SK-N-SH treated with all-trans-retinoic acid at 6 μM for 48 hours (cell line): ENCODE data around the gene PARP11.

Experiments used
- ATAC-seq: fragments of 200-7000 bp; cut with Tn5 transposase; 3 replicates; pipeline ENCODE4 v1.9.1; 2020; ENCODE audit warnings: mild to moderate bottlenecking, moderate library complexity
- ARNTL ChIP-seq: fragments of 450-650 bp; formaldehyde crosslinking; IDR thresholded peaks from 2 replicates; pipeline ENCODE4 v1.5.0; 2020; ENCODE audit warnings: low read depth, mild to moderate bottlenecking, moderate library complexity, borderline replicate concordance
- ISL1 ChIP-seq: fragments of 250-450 bp; sonication (Bioruptor Pico); IDR thresholded peaks from 2 replicates; pipeline ENCODE4 v2.1.2; 2022; ENCODE audit warnings: mild to moderate bottlenecking, moderate library complexity
- OSR1 ChIP-seq: fragments of 250-450 bp; sonication (Bioruptor Pico); IDR thresholded peaks from 2 replicates; pipeline ENCODE4 v1.8.0; 2022; ENCODE audit warnings: moderate library complexity, mild to moderate bottlenecking, inconsistent platforms
- RARB ChIP-seq: fragments of 250-450 bp; sonication (Bioruptor Pico); IDR thresholded peaks from 2 replicates; pipeline ENCODE4 v1.8.0; 2021; ENCODE audit warnings: mild to moderate bottlenecking, moderate library complexity
- TCF4 ChIP-seq: fragments of 250-450 bp; sonication (Bioruptor Pico); IDR thresholded peaks from 2 replicates; pipeline ENCODE4 v1.8.0; 2021; ENCODE audit warnings: mild to moderate bottlenecking, moderate library complexity, borderline replicate concordance
- ZC3H10 ChIP-seq: fragments of 250-450 bp; sonication (Bioruptor Pico); IDR thresholded peaks from 2 replicates; pipeline ENCODE4 v1.5.1; 2021; ENCODE audit warnings: mild to moderate bottlenecking, moderate library complexity
- ZFP30 ChIP-seq: fragments of 450-650 bp; formaldehyde crosslinking; IDR thresholded peaks from 2 replicates; pipeline ENCODE4 v1.5.0; 2022; ENCODE audit warnings: mild to moderate bottlenecking, moderate library complexity
- TF ChIP-seq, protein P1 (sequence below): fragments of 250-450 bp; sonication (Bioruptor Pico); IDR thresholded peaks from 2 replicates; pipeline ENCODE4 v1.5.0; 2020; ENCODE audit warnings: mild to moderate bottlenecking, moderate library complexity

Gene PARP11

DNA sequence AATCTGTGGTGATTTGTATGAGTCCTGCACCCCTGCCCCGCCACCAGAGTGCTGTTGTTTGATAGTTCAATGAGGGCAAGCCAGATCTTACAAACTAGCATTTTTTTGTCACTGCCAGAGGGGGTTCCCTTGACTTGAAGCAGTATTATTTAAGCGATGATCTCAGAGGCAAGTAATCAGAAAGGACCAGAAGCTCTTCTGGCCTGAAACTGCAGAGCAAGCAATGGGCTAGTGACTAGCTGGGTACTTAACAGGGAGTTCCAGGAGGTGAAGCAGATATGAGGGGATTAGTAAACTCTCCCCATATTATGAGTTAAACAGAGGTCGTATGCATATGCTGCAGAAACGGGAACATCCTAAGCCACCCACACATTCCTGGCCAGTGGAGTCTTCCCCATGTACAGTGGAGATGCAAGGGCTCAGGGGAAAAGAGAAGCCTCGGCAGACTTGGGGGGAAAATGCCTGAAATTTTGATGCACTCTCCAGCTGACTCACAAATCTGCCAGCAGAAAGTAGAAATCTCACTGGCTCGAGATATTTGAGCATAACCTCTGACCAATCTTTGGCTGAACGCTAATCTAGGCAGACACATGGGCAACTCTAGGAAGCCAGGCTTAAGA is 112.0 kb downstream of the PARP11 start:
- no peak for ATAC-seq
- TF ChIP-seq ARNTL (CRISPR knock-in tag), result no peak
- no peak for TF ChIP-seq RARB

- no peak for ATAC-seq
- TF ChIP-seq, protein P1, sequence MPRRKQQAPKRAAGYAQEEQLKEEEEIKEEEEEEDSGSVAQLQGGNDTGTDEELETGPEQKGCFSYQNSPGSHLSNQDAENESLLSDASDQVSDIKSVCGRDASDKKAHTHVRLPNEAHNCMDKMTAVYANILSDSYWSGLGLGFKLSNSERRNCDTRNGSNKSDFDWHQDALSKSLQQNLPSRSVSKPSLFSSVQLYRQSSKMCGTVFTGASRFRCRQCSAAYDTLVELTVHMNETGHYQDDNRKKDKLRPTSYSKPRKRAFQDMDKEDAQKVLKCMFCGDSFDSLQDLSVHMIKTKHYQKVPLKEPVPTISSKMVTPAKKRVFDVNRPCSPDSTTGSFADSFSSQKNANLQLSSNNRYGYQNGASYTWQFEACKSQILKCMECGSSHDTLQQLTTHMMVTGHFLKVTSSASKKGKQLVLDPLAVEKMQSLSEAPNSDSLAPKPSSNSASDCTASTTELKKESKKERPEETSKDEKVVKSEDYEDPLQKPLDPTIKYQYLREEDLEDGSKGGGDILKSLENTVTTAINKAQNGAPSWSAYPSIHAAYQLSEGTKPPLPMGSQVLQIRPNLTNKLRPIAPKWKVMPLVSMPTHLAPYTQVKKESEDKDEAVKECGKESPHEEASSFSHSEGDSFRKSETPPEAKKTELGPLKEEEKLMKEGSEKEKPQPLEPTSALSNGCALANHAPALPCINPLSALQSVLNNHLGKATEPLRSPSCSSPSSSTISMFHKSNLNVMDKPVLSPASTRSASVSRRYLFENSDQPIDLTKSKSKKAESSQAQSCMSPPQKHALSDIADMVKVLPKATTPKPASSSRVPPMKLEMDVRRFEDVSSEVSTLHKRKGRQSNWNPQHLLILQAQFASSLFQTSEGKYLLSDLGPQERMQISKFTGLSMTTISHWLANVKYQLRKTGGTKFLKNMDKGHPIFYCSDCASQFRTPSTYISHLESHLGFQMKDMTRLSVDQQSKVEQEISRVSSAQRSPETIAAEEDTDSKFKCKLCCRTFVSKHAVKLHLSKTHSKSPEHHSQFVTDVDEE (CRISPR knock-in tag), result no peak
- no peak for TF ChIP-seq ZFP30 (CRISPR knock-in tag)
- TF ChIP-seq TCF4 (CRISPR knock-in tag), result no peak
- no peak for TF ChIP-seq ZC3H10 (CRISPR knock-in tag)
- TF ChIP-seq OSR1 (CRISPR knock-in tag), result no peak
- TF ChIP-seq ARNTL (CRISPR knock-in tag), result no peak
- TF ChIP-seq ISL1 (CRISPR knock-in tag), result no peak
Measured at GRCh38 chr12:3759878-3760277, 113.3 kb downstream of the PARP11 start.
